Stimulated activated CD4-positive, alpha-beta T cell treated with anti-CD3 and anti-CD28 coated beads, Interleukin-1b, Interleukin-23, amount 100 ng/mL, for 1 hour (primary cell): ENCODE measurements around the gene TIRAP.
"Not testable (repeated sequence)": the region's sequence is repeated elsewhere in the genome, so short reads cannot be mapped to it uniquely, and the experiment has no call there.

ENCODE experiments used
- DNase-seq, 2 donors: peaks; one replicate each; pipeline ENCODE4 v3.0.0-alpha.2; 2020; ENCODE audit warnings: low read depth in 2 of 2

Gene TIRAP

GRCh38 chr11:126282736-126283591, at the start of gene TIRAP:
TIRAP (plus strand) TSS chr11:126283093; CDS start chr11:126290895, 7,802 bp downstream.
- DNase-seq = no peak

- no peak for DNase-seq
Measured at GRCh38 chr11:126233391-126233790, 49.5 kb upstream of the TIRAP start.

DNA sequence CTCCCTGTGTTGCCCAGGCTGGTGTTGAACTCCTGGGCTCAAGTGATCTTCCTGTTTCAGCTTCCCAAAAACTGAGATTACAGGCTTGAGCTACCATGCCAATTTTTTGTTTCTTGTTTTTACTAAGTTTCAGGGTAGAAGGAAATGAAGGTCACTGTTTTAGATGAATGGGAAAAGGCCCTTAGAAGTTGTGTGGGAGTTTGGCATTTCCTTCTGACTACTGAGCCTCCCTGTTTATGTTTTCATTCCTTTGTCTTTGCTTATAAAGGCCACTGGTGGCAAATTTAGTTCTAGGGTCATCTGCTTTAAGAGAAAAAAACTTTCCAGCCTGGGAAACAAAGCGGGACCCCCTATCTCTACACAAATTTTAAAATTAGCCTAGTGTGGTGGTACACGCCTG, 36.3 kb upstream of the TIRAP start:
- DNase-seq = no peak

- no peak for DNase-seq
Measured at GRCh38 chr11:126253265-126253664, 29.6 kb upstream of the TIRAP start.

DNA sequence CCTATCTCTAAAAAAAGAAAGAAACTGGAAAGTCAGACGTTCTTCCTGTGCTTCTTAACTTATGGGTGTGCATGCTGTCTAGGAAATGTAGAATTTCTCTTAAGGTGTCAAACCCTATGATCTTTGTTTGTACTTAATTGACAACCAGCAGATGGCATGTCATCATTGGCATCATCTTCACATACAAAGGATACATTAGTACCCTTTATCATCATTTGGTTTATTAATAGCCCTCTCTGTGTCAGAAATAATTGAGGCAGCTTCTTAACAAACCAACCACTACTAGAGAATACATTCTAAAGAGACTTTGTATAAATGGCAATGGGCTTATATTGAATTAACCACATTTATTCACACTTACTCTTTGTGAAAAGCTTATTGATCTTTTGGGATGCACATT, 28.1 kb upstream of the TIRAP start:
- DNase-seq = no peak

- not testable (repeated sequence) for DNase-seq
Measured at GRCh38 chr11:126255507-126255906, 27.4 kb upstream of the TIRAP start.

- DNase-seq = no peak
Measured at GRCh38 chr11:126256216-126256615, 26.7 kb upstream of the TIRAP start.

DNA sequence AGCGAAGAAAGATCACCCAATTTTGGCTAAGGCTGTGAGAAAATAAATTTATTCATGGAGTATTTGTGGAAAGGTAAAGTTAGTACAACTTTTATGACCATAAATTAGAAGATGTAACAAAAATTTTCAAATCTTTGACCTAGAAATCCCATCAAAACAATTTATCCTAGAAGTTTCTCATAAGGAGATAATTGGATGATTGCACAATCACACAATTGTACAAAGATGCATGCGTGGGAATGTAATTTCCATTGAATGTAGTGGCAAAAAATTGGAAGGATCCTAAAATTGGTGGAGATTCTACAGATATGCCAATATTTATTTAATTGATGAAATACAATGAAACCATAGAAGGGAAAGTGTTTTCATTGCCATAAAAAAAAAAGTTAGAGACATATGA, 25.7 kb upstream of the TIRAP start:
- no peak for DNase-seq

DNA sequence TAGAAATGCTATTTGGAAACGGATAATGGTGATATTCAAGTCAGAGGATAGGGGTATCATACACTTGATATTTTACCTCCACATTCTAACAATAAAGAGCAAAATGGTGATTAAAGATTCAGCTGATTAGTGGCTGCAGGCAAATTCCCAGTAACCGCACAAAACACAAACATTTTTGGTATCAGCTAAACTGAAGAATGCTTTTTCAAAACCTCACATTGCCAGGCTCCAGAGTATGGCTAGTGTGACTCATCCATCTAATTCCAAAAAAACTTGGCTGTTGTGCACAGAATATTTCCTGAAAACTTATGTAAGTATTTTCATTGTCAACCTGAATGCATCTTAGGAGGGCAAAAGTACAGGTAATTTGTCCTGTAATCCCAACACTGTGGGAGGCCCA, 25.1 kb upstream of the TIRAP start:
- no peak for DNase-seq

GRCh38 chr11:126262216-126262615, 20.7 kb upstream of the TIRAP start:
- DNase-seq = no peak

GRCh38 chr11:126263489-126263888, 19.4 kb upstream of the TIRAP start:
- no peak for DNase-seq

DNA sequence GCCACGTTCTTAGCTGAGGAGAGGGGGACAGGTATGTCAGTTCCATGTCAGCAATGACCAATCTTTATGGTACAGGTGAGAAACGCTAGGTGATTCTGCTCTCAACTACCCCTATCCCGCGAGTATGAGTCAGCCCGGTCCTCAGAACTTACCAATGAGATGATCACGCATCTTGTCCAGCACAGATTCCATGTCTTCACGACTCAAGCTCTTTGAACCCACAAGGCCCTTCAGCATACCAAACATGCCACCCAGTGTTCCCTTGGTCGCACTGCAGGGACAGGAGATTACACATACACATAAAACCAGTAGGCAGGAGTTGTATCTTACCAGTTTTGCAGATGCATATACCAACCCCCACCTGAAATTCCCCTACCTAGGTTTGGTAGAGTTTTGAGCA, 17.1 kb upstream of the TIRAP start:
- DNase-seq = no peak

DNA sequence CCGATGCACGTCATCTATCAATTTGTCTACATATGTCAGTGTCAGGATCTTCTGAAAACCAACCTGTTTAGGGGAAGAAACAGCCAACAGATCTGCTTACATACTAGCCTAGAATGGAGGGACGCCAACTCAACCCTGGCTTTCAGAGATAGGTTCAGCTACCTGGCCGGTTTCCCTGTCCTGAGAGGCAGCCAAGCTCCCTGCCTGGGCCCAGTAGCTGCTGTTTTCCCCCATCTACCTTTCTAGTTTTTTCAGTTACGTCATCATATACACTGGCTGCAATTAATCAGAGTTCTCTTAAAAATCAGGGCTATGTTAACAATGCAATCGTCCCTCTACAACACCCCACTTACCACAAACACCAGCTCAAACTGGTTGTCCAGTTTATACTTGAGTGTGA, 15.2 kb upstream of the TIRAP start:
- no peak for DNase-seq

GRCh38 chr11:126268361-126268707, 14.6 kb upstream of the TIRAP start:
- no peak for DNase-seq

- peak; percentile 98 for DNase-seq
Measured at GRCh38 chr11:126268708-126269579, 13.9 kb upstream of the TIRAP start, which contains the start of the genes FOXRED1 and SRPRA. FOXRED1 (plus strand) TSS chr11:126269154; CDS start chr11:126269207, 53 bp downstream. SRPRA (minus strand) TSS chr11:126268895; CDS start chr11:126268804, 91 bp downstream.

- DNase-seq = no peak
Measured at GRCh38 chr11:126277322-126277721, 5.6 kb upstream of the TIRAP start.

- no peak for DNase-seq
Measured at GRCh38 chr11:126277780-126278179, 5.1 kb upstream of the TIRAP start.

GRCh38 chr11:126279191-126279590, 3.7 kb upstream of the TIRAP start:
- DNase-seq = no peak

- DNase-seq = no peak
Measured at GRCh38 chr11:126280595-126280994, 2.3 kb upstream of the TIRAP start.

- no peak for DNase-seq
Measured at GRCh38 chr11:126281245-126281644, 1.6 kb upstream of the TIRAP start.

GRCh38 chr11:126281666-126282175, 1.2 kb upstream of the TIRAP start:
- DNase-seq = no peak

DNA sequence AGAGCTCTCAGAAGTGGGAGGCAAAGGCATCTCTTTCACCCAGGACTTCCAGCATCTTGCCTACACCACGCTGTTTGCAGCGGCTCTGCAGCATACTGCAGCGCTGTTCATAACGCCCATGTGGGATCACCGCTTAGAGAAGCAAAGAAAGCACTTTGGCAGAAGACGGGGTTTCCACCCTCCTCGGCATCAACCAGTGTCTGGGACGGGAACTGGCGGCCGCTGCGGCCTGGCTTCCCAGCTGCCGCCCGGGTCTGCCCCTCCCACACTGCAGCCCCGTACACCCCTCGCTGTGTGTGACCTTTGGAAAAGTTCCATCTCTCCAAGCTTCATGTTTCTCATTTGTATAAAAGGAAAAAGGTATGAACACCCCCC, 545 bp upstream of the TIRAP start:
- DNase-seq = no peak

- DNase-seq = peak; percentile 53 to 77
Measured at GRCh38 chr11:126284829-126285228, 1.9 kb downstream of the TIRAP start.
